Ascending aorta (tissue), 2 donors: ENCODE data around the gene STK38L. TPM values are rescaled to one million over a fixed set of nuclear protein-coding genes. Genes with fewer than 3 reads are reported as not detected.

Experiments
- DNase-seq, 2 donors: peaks; one replicate each; pipeline ENCODE4 v3.0.0-alpha.2; 2019; ENCODE audit warnings: low spot score in 2 of 2
- H3K27ac ChIP-seq, 2 donors: fragments of 200-600 bp; sonication (generic); one replicate each; pipeline ENCODE4 v1.5.1; 2016 to 2017; ENCODE audit warnings: mild to moderate bottlenecking in 1 of 2
- H3K27me3 ChIP-seq: fragments of 200-600 bp; sonication (generic); one replicate; pipeline ENCODE4 v1.5.1; 2017
- H3K36me3 ChIP-seq, 2 donors: fragments of 200-600 bp; sonication (generic); one replicate each; pipeline ENCODE4 v1.5.1; 2016
- H3K4me1 ChIP-seq, 2 donors: fragments of 200-600 bp; sonication (generic); one replicate each; pipeline ENCODE4 v1.5.1; 2016 to 2017; ENCODE audit warnings: mild to moderate bottlenecking in 1 of 2
- H3K4me3 ChIP-seq, 2 donors: fragments of 200-600 bp; sonication (generic); one replicate each; pipeline ENCODE4 v1.5.1; 2016 to 2017; ENCODE audit warnings: mild to moderate bottlenecking in 1 of 2
- H3K9me3 ChIP-seq, 2 donors: fragments of 200-600 bp; sonication (generic); one replicate each; pipeline ENCODE4 v1.5.1; 2016
- intact Hi-C: fragments of 100-400 bp; cut with DNase I; formaldehyde crosslinking; loops from one replicate; pipeline ENCODE4 v1.15.1; 2023
- total RNA-seq: library from RNA; depleted of rRNA; stranded (reverse); fragments of >200 nt; gene quantifications from one replicate; pipeline ENCODE4 v1.1.0, GENCODE V29; 2016
- TF ChIP-seq, protein P1 (sequence below), 3 experiments: fragments of 200-600 bp in 2 of 3; fragments of 450-650 bp in 1 of 3; sonication (generic) in 2 of 3; IDR thresholded peaks; one replicate each; pipeline ENCODE4 v1.5.1; 2016 to 2019; ENCODE audit warnings: antibody characterized with exemption in 3 of 3, mild to moderate bottlenecking in 1 of 3, moderate library complexity in 1 of 3

Gene STK38L
- total RNA-seq, 1 donor from 2014 or later, result 137 TPM

DNA sequence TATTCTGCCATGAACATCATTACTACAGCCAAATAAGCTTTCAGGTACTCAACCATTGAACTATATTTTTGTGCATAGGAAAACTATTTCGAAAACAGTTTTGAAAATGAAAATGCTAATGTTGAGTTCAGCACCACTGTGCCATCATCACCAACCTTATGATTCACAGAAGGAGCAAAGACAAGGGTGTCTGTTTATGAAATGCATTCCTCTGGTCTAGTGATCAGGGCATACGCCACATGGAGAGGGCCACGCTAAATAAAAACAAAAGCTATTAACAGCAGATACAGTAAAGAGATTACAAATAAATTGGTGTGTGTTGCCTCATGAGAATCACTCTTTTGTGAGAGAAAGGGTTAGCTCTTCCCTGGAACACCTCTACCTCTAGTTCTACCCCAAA lies 45.3 kb downstream of the STK38L start:
- Histone ChIP-seq H3K27me3 (no peaks in the 10 kb centered on the region), H3K36me3 (no peaks in the 10 kb centered on the region), H3K9me3 (no peaks in the 10 kb centered on the region), H3K4me3 (no peak overlapping the region), H3K4me1 (peaks cover 14 to 74% of the 10 kb centered on the region in 2 donors), H3K27ac (peak overlapping the region; percentile 58 to 90)
- no peak for DNase-seq
- TF ChIP-seq, protein P1, sequence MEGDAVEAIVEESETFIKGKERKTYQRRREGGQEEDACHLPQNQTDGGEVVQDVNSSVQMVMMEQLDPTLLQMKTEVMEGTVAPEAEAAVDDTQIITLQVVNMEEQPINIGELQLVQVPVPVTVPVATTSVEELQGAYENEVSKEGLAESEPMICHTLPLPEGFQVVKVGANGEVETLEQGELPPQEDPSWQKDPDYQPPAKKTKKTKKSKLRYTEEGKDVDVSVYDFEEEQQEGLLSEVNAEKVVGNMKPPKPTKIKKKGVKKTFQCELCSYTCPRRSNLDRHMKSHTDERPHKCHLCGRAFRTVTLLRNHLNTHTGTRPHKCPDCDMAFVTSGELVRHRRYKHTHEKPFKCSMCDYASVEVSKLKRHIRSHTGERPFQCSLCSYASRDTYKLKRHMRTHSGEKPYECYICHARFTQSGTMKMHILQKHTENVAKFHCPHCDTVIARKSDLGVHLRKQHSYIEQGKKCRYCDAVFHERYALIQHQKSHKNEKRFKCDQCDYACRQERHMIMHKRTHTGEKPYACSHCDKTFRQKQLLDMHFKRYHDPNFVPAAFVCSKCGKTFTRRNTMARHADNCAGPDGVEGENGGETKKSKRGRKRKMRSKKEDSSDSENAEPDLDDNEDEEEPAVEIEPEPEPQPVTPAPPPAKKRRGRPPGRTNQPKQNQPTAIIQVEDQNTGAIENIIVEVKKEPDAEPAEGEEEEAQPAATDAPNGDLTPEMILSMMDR (IDR thresholded peaks at IDR 0.05), result no peak
- intact Hi-C loops, result loop anchor here (5.0 kb wide), 1 partner anchor 42 kb away; no protein-coding TSS in a partner anchor

DNA sequence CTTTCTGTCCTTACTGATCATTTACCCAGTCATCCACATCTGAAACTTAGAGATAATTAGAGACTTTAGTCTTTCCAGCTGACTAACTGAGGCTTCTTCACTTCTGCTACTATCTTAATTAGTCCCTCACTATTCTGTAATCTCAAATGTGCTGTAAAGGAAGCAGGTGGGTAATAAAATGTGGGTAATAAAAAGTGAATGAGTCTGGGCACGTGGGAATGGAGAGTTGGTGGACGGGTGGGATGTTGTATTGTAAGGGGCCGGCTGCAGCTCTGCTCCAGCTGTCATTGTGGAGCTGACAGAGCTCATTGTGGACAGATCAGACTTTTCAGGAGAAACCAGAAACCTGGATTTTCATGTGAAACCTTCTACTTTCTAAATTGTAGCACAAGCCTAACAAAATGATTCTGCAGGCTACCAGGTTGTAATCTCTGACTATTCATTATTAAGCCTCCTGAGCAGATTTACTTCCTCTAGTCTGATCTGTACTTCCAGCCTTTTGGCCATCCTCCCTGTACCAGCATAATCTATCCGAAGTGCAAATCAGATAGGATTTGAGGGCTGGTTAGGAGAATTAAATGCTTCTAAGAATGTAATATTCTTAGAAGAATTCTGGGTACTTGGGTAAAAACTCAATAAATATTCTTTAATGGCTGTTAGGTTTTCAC lies 46.5 kb downstream of the STK38L start:
- Histone ChIP-seq H3K4me1 (peaks cover 16 to 77% of the 10 kb centered on the region in 2 donors), H3K36me3 (no peaks in the 10 kb centered on the region), H3K27ac (peak overlapping the region; percentile 58 to 90), H3K4me3 (no peak overlapping the region), H3K27me3 (no peaks in the 10 kb centered on the region), H3K9me3 (no peaks in the 10 kb centered on the region)
- TF ChIP-seq, protein P1 (IDR thresholded peaks at IDR 0.05), result no peak
- no peak for DNase-seq
- intact Hi-C loops, result loop anchor here (5.0 kb wide), 1 partner anchor 33 kb away; no protein-coding TSS in a partner anchor

DNA sequence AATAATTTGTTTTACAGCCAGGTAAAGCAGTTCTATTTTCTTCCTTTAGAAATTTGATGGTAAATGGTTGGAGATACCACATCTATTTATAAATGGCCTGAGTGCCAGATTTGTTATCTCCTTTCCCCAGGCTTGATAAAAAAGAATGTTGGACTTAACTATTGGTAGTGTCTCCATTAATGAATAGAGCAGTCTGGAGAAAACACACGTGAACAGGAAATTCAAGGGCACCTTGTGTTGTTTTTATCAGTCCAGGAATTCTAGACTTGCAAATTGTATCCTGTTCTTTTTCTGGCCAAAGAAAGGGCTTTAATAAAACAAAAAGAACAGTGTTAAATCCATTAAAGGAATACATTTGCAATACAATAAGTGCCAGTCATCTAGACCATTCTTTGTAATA lies 47.8 kb downstream of the STK38L start:
- intact Hi-C loops, result loop anchor here (5.0 kb wide), 1 partner anchor 35 kb away; no protein-coding TSS in a partner anchor
- Histone ChIP-seq H3K27me3 (no peaks in the 10 kb centered on the region), H3K4me3 (peak overlapping the region in 1 of 2 donors; percentile 1), H3K9me3 (no peaks in the 10 kb centered on the region), H3K36me3 (no peaks in the 10 kb centered on the region), H3K27ac (peak overlapping the region; percentile 58 to 90), H3K4me1 (peaks cover 16 to 85% of the 10 kb centered on the region in 2 donors)
- TF ChIP-seq, protein P1 (IDR thresholded peaks at IDR 0.05), result no peak
- DNase-seq, result no peak

DNA sequence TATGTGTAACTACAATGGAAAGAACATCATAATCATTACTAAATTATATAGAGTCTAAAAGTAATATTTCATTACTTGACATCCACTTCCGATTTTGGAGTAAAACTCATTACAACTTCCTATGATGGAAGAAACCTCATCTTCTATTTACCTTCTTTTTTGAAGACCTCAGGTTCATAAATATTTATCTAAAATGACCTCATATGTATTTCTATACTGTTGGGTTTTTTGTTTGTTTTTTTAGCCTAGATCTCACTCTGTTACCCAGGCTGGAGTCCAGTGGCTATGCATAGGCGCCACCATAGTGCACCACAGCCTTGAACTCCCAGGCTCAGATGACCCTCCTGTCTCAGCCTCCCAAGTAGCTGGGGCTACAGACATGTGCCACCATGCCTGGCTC lies 48.6 kb downstream of the STK38L start:
- intact Hi-C loops, result loop anchor here (5.0 kb wide), 1 partner anchor 35 kb away; no protein-coding TSS in a partner anchor
- Histone ChIP-seq H3K27me3 (no peaks in the 10 kb centered on the region), H3K9me3 (no peaks in the 10 kb centered on the region), H3K4me3 (peak overlapping the region in 1 of 2 donors; percentile 15), H3K27ac (peak overlapping the region; percentile 58 to 90), H3K36me3 (peaks cover 0 to 2% of the 10 kb centered on the region in 2 donors), H3K4me1 (peaks cover 16 to 89% of the 10 kb centered on the region in 2 donors)
- DNase-seq, result no peak
- TF ChIP-seq, protein P1 (IDR thresholded peaks at IDR 0.05), result no peak

DNA sequence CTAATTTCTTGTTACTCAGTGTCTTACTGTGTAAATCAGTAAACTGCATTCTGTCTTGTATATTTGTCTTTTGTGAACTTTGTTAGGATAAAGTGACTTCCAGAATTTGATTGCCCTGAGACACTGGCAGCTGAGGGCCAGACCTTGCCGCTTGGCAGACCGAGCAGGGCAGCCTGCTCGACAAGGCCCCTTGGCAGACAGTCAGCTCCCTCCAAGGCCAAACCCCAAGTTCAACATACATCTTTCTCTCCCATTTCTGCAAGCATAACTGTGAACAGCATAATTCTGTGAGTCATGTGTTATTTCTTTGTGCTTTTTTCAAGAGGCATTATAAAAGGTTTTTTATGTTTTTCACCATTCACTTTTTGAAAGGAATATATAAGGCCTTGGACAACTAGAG lies 49.4 kb downstream of the STK38L start:
- TF ChIP-seq, protein P1 (IDR thresholded peaks at IDR 0.05), result no peak
- no peaks in the 10 kb centered on the region for H3K9me3 ChIP-seq
- no peak for DNase-seq
- H3K27ac ChIP-seq, result peak overlapping the region; percentile 58 to 90
- H3K36me3 ChIP-seq, result peaks cover 6 to 10% of the 10 kb centered on the region in 2 donors
- peaks cover 16 to 93% of the 10 kb centered on the region in 2 donors for H3K4me1 ChIP-seq
- H3K4me3 ChIP-seq, result peak overlapping the region in 1 of 2 donors; percentile 15
- no peaks in the 10 kb centered on the region for H3K27me3 ChIP-seq
- intact Hi-C loops, result loop anchor here (5.0 kb wide), 1 partner anchor 36 kb away; no protein-coding TSS in a partner anchor
